PFSK-1 (cell line): ENCODE data around the gene NR3C2.

Experiments
- FOXP2 ChIP-seq: optimal IDR thresholded peaks from 2 replicates; pipeline ENCODE3; 2011; ENCODE audit warnings: borderline replicate concordance, control low read depth, inconsistent platforms; ENCODE audit not compliant: insufficient read depth; ENCODE audit errors: extremely low read length, extremely low read depth
- POLR2AphosphoS5 ChIP-seq: IDR thresholded peaks from 2 replicates; pipeline ENCODE4 v1.6.1; 2012; ENCODE audit warnings: low read depth, mild to moderate bottlenecking, control low read depth, low read length, moderate library complexity
- SIN3A ChIP-seq: IDR thresholded peaks from 2 replicates; pipeline ENCODE4 v1.6.1; 2012; ENCODE audit warnings: mild to moderate bottlenecking, low read length, moderate library complexity, borderline replicate concordance; ENCODE audit not compliant: insufficient read depth
- TAF1 ChIP-seq: IDR thresholded peaks from 2 replicates; pipeline ENCODE4 v1.6.1; 2012; ENCODE audit warnings: low read length, control low read depth, borderline replicate concordance; ENCODE audit not compliant: insufficient read depth
- TF ChIP-seq, protein P1 (sequence below), 2 experiments: IDR thresholded peaks; 2 replicates each; pipeline versions ENCODE4 v1.6.1 to v1.8.0; 2011 to 2012; ENCODE audit warnings: low read depth in 2 of 2, low read length in 2 of 2, control low read depth in 1 of 2, inconsistent platforms in 1 of 2, mild to moderate bottlenecking in 1 of 2, moderate library complexity in 1 of 2; ENCODE audit not compliant: insufficient read depth in 1 of 2

Gene NR3C2

DNA sequence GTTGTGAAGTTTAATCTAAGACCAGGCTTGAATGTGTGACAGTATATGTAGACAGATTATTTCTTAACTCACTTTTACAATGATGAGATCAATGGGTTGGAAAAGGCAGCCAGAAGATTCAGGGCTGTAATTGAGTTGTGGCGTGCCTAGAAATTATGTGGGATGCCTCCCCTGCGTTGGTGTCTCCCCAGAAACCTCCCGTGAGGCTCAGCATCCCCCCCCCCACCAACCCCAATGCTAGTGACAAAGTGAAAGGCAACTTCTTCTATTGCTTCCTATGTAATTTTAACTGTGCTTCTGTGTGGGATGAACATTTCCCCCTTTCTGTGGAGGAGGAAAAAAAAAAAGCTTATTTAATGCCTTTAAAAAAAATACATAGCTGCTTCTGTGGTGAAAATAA, 412.4 kb downstream of the NR3C2 start:
- TF ChIP-seq TAF1 (no peak), FOXP2 (no peak), SIN3A (no peak), POLR2AphosphoS5 (no peak)
- TF ChIP-seq, protein P1, sequence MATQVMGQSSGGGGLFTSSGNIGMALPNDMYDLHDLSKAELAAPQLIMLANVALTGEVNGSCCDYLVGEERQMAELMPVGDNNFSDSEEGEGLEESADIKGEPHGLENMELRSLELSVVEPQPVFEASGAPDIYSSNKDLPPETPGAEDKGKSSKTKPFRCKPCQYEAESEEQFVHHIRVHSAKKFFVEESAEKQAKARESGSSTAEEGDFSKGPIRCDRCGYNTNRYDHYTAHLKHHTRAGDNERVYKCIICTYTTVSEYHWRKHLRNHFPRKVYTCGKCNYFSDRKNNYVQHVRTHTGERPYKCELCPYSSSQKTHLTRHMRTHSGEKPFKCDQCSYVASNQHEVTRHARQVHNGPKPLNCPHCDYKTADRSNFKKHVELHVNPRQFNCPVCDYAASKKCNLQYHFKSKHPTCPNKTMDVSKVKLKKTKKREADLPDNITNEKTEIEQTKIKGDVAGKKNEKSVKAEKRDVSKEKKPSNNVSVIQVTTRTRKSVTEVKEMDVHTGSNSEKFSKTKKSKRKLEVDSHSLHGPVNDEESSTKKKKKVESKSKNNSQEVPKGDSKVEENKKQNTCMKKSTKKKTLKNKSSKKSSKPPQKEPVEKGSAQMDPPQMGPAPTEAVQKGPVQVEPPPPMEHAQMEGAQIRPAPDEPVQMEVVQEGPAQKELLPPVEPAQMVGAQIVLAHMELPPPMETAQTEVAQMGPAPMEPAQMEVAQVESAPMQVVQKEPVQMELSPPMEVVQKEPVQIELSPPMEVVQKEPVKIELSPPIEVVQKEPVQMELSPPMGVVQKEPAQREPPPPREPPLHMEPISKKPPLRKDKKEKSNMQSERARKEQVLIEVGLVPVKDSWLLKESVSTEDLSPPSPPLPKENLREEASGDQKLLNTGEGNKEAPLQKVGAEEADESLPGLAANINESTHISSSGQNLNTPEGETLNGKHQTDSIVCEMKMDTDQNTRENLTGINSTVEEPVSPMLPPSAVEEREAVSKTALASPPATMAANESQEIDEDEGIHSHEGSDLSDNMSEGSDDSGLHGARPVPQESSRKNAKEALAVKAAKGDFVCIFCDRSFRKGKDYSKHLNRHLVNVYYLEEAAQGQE (IDR thresholded peaks at IDR 0.05; ENCODE audit: insufficient read depth in 1 of 2, low read depth in 2 of 2, low read length in 2 of 2), result no peak
